Erythroblast (primary cell): ENCODE results near the gene OBSCN.

Experiments used
- GATA1 ChIP-seq: IDR thresholded peaks from 2 replicates; pipeline ENCODE4 v1.6.1; 2011; ENCODE audit warnings: low read depth, mild to moderate bottlenecking, control low read depth, low read length, moderate library complexity
- POLR2A ChIP-seq: IDR thresholded peaks from 2 replicates; pipeline ENCODE4 v1.6.1; 2011; ENCODE audit warnings: mild to moderate bottlenecking, low read length

- no peak for TF ChIP-seq POLR2A
- no peak for TF ChIP-seq GATA1
Observed at GRCh38 chr1:228362884-228363450, 155.1 kb downstream of the OBSCN start.
